IPS DF 6.9 (cell line): ENCODE measurements around the gene RNASE4.
A peak's percentile ranks its signal among the peaks of the same experiment; 100 is the strongest.
"Not testable (repeated sequence)": the region's sequence is repeated elsewhere in the genome, so short reads cannot be mapped to it uniquely, and the experiment has no call there.

ENCODE experiments used
- DNase-seq: peaks from one replicate; pipeline ENCODE4 v3.0.0-alpha.2; 2013; ENCODE audit warnings: low read depth, low spot score
- H3K27ac ChIP-seq: one replicate; pipeline ENCODE4 v1.5.1; 2013; ENCODE audit warnings: low read length, control low read depth
- H3K27me3 ChIP-seq: 2 replicates; pipeline ENCODE4 v1.6.1; 2013; ENCODE audit warnings: mild to moderate bottlenecking, low read length; ENCODE audit not compliant: control insufficient read depth, insufficient read depth
- H3K36me3 ChIP-seq: 2 replicates; pipeline ENCODE4 v1.6.1; 2013; ENCODE audit warnings: low read length; ENCODE audit not compliant: control insufficient read depth, insufficient read depth
- H3K4me1 ChIP-seq: 2 replicates; pipeline ENCODE4 v1.6.1; 2013; ENCODE audit warnings: low read length; ENCODE audit not compliant: control insufficient read depth, insufficient read depth
- H3K4me3 ChIP-seq: 2 replicates; pipeline ENCODE4 v1.5.1; 2013; ENCODE audit warnings: mild to moderate bottlenecking, low read length
- H3K9me3 ChIP-seq: 2 replicates; pipeline ENCODE4 v1.6.1; 2013; ENCODE audit warnings: low read length, inconsistent platforms; ENCODE audit not compliant: control insufficient read depth, insufficient read depth
- WGBS: extraction: QIAGEN DNeasy Blood & Tissue Kit; methylation state at CpG from one replicate; pipeline ENCODE4 v1.1.7; 2013; ENCODE audit warnings: mixed read lengths, missing lambda C conversion rate; ENCODE audit not compliant: insufficient read length, insufficient coverage; 5-methylcytosine and 5-hydroxymethylcytosine counted together

Gene RNASE4, protein sequence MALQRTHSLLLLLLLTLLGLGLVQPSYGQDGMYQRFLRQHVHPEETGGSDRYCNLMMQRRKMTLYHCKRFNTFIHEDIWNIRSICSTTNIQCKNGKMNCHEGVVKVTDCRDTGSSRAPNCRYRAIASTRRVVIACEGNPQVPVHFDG

GRCh38 chr14:20683891-20684661 is at the start of gene RNASE4:
Gene RNASE4, plus strand, starts transcription at chr14:20684560. Its CDS starts 14,812 bp downstream, at chr14:20699372.
- no peaks in the 10 kb centered on the region for H3K27me3 ChIP-seq
- H3K4me1 ChIP-seq, result no peaks in the 10 kb centered on the region
- WGBS, result no CpG with 5 or more reads among the region's 42 CpGs
- no peak within 1 kb of the TSS for H3K27ac ChIP-seq
- DNase-seq, result no peak
- peak within 1 kb of the TSS; percentile 86 for H3K4me3 ChIP-seq
- no peaks in the 10 kb centered on the region for H3K36me3 ChIP-seq
- H3K9me3 ChIP-seq, result no peaks in the 10 kb centered on the region

DNA sequence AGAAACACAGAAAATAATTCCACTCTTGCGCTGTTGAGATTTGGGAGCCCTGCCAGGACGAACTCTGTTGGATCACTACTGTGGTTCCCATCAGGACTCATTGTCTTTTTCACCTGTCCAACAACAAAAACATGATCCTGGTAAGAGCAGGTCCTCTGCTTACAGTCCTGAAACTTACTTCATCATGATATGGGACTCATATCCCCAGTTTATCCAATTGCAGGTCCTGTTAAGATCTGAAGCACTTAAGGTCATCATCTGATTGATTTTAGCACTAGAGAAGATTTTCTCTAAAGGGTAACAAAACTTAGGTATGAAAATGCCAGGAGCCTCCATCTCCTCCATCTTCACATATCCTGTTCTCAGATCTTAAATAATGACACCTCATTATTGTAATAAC is 42.8 kb upstream of the RNASE4 start, which contains the start of gene OR6S1:
Gene OR6S1, minus strand, starts transcription at position 101 of the 400 bp plus-strand sequence. Its CDS starts 0 bp downstream, at position 101.
- WGBS, result no CpG with 5 or more reads among the region's 2 CpGs
- no peaks in the 10 kb centered on the region for H3K9me3 ChIP-seq
- no peaks in the 10 kb centered on the region for H3K36me3 ChIP-seq
- no peak within 1 kb of the TSS for H3K4me3 ChIP-seq
- no peaks in the 10 kb centered on the region for H3K4me1 ChIP-seq
- DNase-seq, result no peak
- no peaks in the 10 kb centered on the region for H3K27me3 ChIP-seq
- no peak within 1 kb of the TSS for H3K27ac ChIP-seq

DNA sequence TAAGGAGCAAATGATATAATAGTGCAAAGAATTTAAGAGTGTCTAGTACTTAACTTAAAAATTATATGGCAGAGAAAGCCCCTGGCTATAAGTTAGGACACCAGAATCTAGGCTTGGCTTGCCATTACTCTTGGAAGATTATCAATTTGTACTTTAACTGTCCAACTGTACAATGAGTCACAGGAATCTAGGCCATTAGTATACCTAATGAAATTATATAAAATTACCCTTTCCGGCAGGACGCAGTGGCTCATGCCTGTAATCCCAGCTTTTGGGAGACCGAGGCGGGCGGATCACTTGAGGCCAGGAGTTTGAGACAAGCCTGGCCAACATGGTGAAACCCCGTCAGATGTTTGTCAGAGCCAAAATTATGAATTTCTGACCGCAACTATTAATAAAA is 42.2 kb upstream of the RNASE4 start:
- Histone ChIP-seq H3K36me3 (no peaks in the 10 kb centered on the region), H3K9me3 (no peaks in the 10 kb centered on the region), H3K27me3 (no peaks in the 10 kb centered on the region), H3K4me3 (no peak overlapping the region), H3K4me1 (no peaks in the 10 kb centered on the region), H3K27ac (no peak overlapping the region)
- DNase-seq, result no peak
- WGBS, result no CpG with 5 or more reads among the region's 7 CpGs

- no CpG with 5 or more reads among the region's 3 CpGs for WGBS
- not testable (repeated sequence) for H3K27ac ChIP-seq, H3K36me3 ChIP-seq, DNase-seq, H3K4me1 ChIP-seq, H3K27me3 ChIP-seq, H3K9me3 ChIP-seq, H3K4me3 ChIP-seq
Observed at GRCh38 chr14:20642755-20643154, 41.6 kb upstream of the RNASE4 start.

DNA sequence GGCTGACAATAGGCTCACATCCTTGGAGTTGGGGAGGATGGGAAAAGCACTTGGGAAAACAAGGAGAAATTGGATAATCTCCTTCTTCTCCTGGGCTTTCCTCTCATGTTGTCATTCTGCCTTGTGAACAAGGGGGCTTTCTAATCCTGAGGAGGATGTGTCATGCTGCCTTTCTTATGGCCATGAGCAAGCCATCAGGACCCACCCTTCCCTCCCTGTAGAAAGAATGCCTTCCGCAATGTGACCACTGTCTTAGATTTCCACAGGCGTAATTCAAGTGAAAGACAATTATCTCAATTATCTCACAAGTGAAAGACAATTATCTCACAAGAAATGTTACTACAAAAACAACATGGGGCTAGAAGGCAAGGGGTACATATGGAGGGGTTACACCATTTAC is 39.8 kb upstream of the RNASE4 start:
- Histone ChIP-seq H3K9me3 (no peaks in the 10 kb centered on the region), H3K36me3 (no peaks in the 10 kb centered on the region), H3K4me3 (no peak overlapping the region), H3K4me1 (no peaks in the 10 kb centered on the region), H3K27me3 (no peaks in the 10 kb centered on the region), H3K27ac (no peak overlapping the region)
- DNase-seq, result no peak
- no CpG with 5 or more reads among the region's 2 CpGs for WGBS

DNA sequence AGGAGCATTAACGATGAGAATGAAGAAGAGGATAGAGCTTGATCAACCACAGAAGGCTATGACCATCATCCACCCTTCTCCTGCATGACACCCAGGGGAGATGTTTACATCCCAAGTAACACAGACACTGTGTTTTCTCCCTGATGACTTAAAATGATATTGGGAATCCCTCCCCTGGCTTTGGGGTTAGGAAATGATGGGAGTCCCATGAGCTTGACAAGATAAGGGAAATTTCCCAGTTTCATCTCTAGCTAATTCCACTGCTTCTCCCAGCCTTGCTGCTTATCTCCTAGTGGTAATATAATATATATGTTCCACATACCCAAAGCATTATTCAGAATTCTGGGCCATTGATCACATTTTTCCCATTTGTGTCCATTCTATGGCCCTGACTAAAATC is 38.9 kb upstream of the RNASE4 start:
- Histone ChIP-seq H3K27me3 (no peaks in the 10 kb centered on the region), H3K9me3 (no peaks in the 10 kb centered on the region), H3K36me3 (no peaks in the 10 kb centered on the region), H3K27ac (no peak overlapping the region), H3K4me3 (no peak overlapping the region), H3K4me1 (no peaks in the 10 kb centered on the region)
- no CpG with 5 or more reads among the region's 1 CpG for WGBS
- DNase-seq, result no peak

DNA sequence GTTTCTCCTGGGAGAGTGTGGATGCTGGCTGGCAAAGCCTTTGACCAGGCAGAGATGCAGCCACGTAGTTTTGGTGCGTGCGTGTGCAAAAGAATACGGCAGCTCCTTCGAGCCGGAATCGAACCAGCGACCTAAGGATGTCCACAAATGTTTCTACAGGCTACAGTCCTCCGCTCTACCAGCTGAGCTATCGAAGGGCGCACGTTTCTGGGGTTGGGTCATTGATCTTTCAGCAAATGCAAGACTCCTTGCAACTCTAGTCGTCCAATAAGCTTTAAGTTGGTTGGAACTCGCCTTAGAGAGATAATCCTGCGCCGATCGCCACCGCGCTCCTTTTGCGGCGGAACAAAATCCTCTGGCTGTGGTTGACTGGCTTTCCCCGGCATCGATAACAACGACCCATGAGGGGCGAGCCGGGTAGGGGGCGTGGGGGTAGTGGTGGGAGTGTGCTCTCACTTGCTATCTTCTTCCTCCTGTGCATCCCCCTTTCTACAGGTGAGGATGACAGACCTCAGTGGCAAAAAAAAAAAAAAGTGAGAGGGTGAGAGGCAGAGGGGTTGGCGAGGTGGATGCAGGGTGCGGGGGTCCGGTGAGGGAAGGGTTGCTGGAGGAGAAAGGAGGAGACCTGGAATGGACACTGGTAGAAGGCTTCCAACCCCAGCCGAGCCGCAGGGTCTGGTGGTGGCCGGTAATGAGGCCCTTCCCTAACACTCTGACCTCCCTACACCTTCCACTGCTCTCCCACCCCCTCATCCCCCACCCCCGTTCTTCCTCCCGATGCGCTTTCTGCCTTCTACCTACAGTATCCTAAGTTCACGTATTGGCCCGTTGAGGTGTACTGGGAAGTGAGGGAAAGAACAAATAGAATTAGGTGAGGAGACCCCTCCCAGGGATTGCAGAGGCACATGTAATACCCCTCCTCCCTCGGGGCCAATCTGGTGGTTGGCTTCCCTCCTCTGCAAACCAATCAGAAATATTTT is 31.1 kb upstream of the RNASE4 start:
- Histone ChIP-seq H3K27me3 (peaks cover 1% of the 10 kb centered on the region; the same call in 1 of the 2 replicates), H3K36me3 (no peaks in the 10 kb centered on the region), H3K4me3 (peak overlapping the region; percentile 71; the same call in 1 of the 2 replicates), H3K27ac (no peak overlapping the region), H3K4me1 (peaks cover 2% of the 10 kb centered on the region; the same call in 1 of the 2 replicates), H3K9me3 (no peaks in the 10 kb centered on the region)
- DNase-seq, result peak; percentile 90
- WGBS, result no CpG with 5 or more reads among the region's 39 CpGs

DNA sequence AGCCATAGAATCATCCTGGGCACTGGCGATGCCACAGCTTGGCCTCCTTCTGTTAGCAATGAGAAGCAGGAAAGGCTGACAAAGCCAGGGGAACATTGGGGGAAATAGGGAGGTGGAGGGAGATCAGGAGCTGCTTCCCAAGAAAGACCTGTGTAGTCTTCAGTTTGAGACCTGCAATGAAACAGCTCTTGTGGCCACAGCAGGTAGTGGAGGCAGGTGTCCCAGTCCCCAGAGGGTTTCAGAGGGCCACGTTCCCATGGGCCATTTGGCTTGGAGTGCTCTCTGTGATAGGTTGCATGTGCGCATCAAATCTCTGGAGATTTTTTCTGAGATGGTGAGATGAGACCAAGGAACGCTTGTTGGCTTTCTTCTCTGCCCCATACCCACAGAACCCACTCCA is 28.5 kb upstream of the RNASE4 start:
- Histone ChIP-seq H3K27me3 (peaks cover 1% of the 10 kb centered on the region; the same call in 1 of the 2 replicates), H3K4me3 (no peak overlapping the region)

GRCh38 chr14:20656274-20656673 is 28.1 kb upstream of the RNASE4 start:
- Histone ChIP-seq H3K4me3 (no peak overlapping the region), H3K27me3 (peaks cover 1% of the 10 kb centered on the region; the same call in 1 of the 2 replicates)
- no CpG with 5 or more reads among the region's 4 CpGs for WGBS

More for the DNA sequence above, 28.5 kb upstream of the RNASE4 start:
- DNase-seq, result no peak
- Histone ChIP-seq H3K27ac (no peak overlapping the region), H3K9me3 (no peaks in the 10 kb centered on the region), H3K36me3 (no peaks in the 10 kb centered on the region), H3K4me1 (peaks cover 2% of the 10 kb centered on the region; the same call in 1 of the 2 replicates)
- WGBS, result no CpG with 5 or more reads among the region's 4 CpGs

More at GRCh38 chr14:20656274-20656673, 28.1 kb upstream of the RNASE4 start:
- Histone ChIP-seq H3K27ac (no peak overlapping the region), H3K4me1 (peaks cover 2% of the 10 kb centered on the region; the same call in 1 of the 2 replicates), H3K9me3 (no peaks in the 10 kb centered on the region), H3K36me3 (no peaks in the 10 kb centered on the region)
- DNase-seq, result no peak
